ENCODE data around the gene PCDHB11. TPM values are rescaled to one million over a fixed set of nuclear protein-coding genes. Genes with fewer than 3 reads are reported as not detected.

Gene PCDHB11
- 0.16 and 0.69 TPM in 2 replicates for total RNA-seq

DNA sequence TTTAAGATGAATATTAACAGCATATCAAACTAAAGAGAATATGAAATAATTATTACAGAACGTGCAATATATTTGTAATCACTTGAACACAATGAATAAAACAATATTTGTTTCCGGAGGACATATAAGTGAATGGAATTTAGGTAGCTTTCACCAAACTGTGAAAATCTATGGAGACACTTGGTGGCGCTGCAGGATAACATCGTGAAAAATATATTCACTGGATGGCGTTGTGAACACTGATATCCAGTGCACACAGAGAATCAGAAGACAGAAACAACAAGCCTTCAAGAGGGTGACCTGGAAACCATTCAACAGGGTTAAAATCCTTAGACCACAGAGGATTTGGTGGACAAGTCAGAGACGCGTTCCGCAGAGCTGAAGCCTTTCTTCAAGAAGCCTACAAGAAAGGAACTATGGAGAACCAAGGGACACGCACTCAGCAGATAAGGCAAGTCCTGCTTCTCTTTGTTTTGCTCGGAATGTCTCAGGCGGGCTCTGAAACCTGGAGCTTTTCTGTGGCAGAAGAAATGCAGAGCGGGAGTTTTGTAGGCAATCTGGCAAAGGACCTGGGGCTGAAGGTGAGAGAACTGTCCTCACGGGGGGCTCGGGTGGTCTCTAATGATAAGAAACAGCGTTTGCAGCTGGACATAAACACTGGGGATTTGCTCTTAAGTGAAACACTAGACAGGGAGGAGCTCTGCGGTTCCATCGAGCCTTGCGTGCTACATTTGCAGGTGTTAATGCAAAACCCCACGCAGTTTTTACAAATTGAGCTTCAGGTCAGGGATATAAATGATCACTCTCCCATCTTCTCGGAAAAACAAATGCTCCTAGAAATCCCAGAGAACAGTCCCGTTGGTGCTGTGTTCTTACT is at the start of gene PCDHB11:
Gene PCDHB11 (plus strand): TSS at position 269 of the 877 bp plus-strand sequence. CDS start 148 bp downstream, at position 417.

GRCh38 chr5:141149812-141150211 is 49.6 kb upstream of the PCDHB11 start, which contains the start of gene PCDHB6:
Gene PCDHB6, plus strand, starts transcription at chr5:141150057. Its CDS starts 201 bp downstream, at chr5:141150258.

GRCh38 chr5:141172381-141173204 is 26.8 kb upstream of the PCDHB11 start, which contains the start of gene PCDHB7:
Gene PCDHB7, plus strand, starts transcription at chr5:141172644. Its CDS starts 192 bp downstream, at chr5:141172836.

DNA sequence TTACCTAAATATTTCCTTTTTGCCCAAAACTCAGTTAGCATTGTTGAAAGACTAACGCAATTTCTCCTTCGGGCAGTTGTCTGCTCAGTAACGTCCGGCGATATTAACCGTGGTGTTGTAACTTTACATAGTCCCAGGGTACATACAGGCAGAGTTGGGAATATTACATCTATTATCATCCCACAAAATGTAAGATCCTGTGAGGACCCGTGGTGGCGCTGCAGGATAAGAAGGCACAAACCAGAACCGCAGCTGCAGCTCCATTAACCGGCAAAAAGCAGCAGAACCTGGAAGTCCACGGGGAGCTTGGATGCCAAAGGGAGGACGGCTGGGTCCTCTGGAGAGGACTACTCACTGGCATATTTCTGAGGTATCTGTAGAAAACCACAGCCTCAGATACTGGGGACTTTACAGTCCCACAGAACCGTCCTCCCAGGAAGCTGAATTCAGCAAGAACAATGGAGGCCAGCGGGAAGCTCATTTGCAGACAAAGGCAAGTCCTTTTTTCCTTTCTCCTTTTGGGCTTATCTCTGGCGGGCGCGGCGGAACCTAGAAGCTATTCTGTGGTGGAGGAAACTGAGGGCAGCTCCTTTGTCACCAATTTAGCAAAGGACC is 21.7 kb upstream of the PCDHB11 start, which contains the start of gene PCDHB8:
Gene PCDHB8 (plus strand): TSS at position 214 of the 615 bp plus-strand sequence. CDS start 245 bp downstream, at position 459.

DNA sequence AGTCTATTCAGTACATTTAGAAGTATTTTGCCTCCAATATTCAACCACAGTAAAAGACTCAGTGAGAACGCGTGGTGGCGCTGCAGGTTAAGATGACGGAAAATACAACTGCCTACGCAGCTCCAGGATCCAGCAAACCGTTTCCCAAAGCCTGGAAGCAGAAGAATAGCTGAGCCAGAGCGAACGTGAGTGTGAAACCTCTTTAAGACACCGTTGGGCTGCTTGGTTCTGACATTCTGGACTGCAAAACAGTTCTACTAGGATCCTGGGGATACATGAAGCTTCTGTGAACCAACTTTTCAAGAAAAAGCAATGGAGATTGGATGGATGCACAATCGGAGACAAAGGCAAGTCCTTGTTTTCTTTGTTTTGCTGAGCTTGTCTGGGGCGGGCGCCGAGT is 17.2 kb upstream of the PCDHB11 start, which contains the start of gene PCDHB16:
Gene PCDHB16 (plus strand): TSS at position 140 of the 400 bp plus-strand sequence. CDS start 173 bp downstream, at position 313.

DNA sequence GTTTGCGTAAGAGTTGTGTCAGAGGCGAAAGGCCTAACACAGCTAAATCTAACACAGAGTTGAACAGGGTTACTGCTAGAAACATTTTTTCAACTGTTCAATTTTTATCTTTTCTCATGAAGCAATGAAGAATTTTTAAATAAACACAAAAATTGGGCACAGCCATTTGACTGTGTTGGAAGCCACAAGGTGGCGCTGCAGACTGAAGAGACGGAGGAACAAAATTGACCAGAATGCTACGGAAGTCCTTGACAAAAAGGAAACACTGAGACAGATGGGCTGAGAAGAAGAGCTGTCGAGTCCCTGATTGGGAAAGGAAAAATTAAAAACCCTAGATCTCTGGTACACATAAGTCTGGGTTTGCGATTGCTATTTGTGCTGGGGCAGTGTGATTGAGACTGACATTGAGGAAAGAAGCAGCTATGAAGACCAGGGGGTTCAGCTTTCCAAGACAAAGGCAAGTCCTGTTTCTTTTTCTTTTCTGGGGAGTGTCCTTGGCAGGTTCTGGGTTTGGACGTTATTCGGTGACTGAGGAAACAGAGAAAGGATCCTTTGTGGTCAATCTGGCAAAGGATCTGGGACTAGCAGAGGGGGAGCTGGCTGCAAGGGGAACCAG is 12.4 kb upstream of the PCDHB11 start, which contains the start of gene PCDHB9:
Gene PCDHB9 (plus strand): TSS at position 265 of the 616 bp plus-strand sequence. CDS start 158 bp downstream, at position 423.

GRCh38 chr5:141192110-141192725 is 7.2 kb upstream of the PCDHB11 start, which contains the start of gene PCDHB10:
Gene PCDHB10, plus strand, starts transcription at chr5:141192353. Its CDS starts 200 bp downstream, at chr5:141192553.

GRCh38 chr5:141208478-141208877 is 9.1 kb downstream of the PCDHB11 start, which contains the start of gene PCDHB12:
Gene PCDHB12, plus strand, starts transcription at chr5:141208719. Its CDS starts 189 bp downstream, at chr5:141208908.

DNA sequence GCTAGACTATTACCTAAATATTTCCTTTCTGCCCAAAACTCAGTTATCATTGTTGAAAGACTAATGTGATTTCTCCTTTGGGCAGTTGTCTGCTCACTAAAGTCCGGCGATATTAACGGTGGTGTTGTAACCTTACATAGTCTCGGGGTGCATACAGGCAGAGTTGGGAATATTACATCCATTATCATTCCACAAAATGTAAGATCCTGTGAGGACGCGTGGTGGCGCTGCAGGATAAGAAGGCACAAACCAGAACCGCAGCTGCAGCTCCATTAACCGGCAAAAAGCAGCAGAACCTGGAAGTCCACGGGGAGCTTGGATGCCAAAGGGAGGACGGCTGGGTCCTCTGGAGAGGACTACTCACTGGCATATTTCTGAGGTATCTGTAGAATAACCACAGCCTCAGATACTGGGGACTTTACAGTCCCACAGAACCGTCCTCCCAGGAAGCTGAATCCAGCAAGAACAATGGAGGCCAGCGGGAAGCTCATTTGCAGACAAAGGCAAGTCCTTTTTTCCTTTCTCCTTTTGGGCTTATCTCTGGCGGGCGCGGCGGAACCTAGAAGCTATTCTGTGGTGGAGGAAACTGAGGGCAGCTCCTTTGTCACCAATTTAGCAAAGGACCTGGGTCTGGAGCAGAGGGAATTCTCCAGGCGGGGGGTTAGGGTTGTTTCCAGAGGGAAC is 14.4 kb downstream of the PCDHB11 start, which contains the start of gene PCDHB13:
Gene PCDHB13 (plus strand): TSS at position 264 of the 684 bp plus-strand sequence. CDS start 205 bp downstream, at position 469.

DNA sequence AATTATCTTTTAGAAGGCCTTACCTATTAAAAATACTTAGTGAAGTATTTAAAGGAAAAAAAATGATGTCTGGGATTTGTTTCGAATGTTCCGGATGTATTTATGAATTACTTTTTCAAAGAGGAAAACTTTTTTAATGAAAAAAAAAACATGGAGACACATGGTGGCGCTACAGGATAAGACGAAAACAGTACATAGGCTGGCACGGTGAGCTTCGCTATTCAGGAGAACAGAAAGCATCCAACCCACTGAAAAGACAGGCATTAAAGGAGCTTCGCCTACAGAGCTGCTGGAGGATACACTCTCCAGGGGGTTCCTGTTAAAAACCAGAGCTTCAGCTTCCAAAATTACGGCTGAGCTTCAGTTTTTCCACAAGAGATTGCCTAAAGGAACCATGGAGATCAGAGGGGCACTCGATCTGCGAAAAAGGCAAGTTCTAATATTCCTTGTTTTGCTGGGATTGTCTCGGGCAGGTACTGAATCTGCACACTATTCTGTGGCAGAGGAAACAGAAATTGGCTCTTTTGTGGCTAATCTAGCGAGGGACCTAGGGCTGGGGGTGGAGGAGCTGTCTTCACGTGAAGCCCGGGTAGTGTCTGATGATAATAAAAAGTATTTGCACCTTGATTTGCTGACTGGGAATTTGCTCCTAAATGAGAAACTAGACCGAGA is 23.8 kb downstream of the PCDHB11 start, which contains the start of gene PCDHB14:
Gene PCDHB14 (plus strand): TSS at position 232 of the 672 bp plus-strand sequence. CDS start 163 bp downstream, at position 395.

GRCh38 chr5:141245250-141245717 is 45.9 kb downstream of the PCDHB11 start, which contains the start of gene PCDHB15:
Gene PCDHB15, plus strand, starts transcription at chr5:141245395. Its CDS starts 184 bp downstream, at chr5:141245579.

Other genes starting within 250 kb of the PCDHB11 start
- under 0.01 and 0.09 TPM in 2 replicates for gene PCDHAC2, start 233.2 kb upstream of the PCDHB11 start, total RNA-seq
- not detected in 2 replicates for gene PCDHB1, start 148.3 kb upstream of the PCDHB11 start, total RNA-seq
- gene PCDHB2, start 105.0 kb upstream of the PCDHB11 start, total RNA-seq, result 1.3 and 8.4 TPM in 2 replicates
- 0.16 and 0.52 TPM in 2 replicates for gene PCDHB3, start 99.2 kb upstream of the PCDHB11 start, total RNA-seq
- 0.94 TPM in 1 of 2 replicates, not detected in the other for gene PCDHB4, start 77.8 kb upstream of the PCDHB11 start, total RNA-seq
- 0.32 and 3.3 TPM in 2 replicates for gene PCDHB5, start 64.4 kb upstream of the PCDHB11 start, total RNA-seq
- gene PCDHB6, start 49.6 kb upstream of the PCDHB11 start, total RNA-seq, result 0.16 and 0.17 TPM in 2 replicates
- 0.32 and 0.60 TPM in 2 replicates for gene PCDHB7, start 27.0 kb upstream of the PCDHB11 start, total RNA-seq
- 0.32 and 0.69 TPM in 2 replicates for gene PCDHB8, start 21.8 kb upstream of the PCDHB11 start, total RNA-seq
- 0.16 and 2.1 TPM in 2 replicates for gene PCDHB16, start 17.2 kb upstream of the PCDHB11 start, total RNA-seq
- gene PCDHB9, start 12.5 kb upstream of the PCDHB11 start, total RNA-seq, result 0.16 and 0.69 TPM in 2 replicates
- 0.47 and 1.4 TPM in 2 replicates for gene PCDHB10, start 7.3 kb upstream of the PCDHB11 start, total RNA-seq
- 0.16 and 0.86 TPM in 2 replicates for gene PCDHB12, start 9.1 kb downstream of the PCDHB11 start, total RNA-seq
- 0.32 and 0.94 TPM in 2 replicates for gene PCDHB13, start 14.3 kb downstream of the PCDHB11 start, total RNA-seq
- gene PCDHB14, start 23.7 kb downstream of the PCDHB11 start, total RNA-seq, result 0.63 and 2.6 TPM in 2 replicates
- 0.32 and 0.60 TPM in 2 replicates for gene PCDHB15, start 45.8 kb downstream of the PCDHB11 start, total RNA-seq
- gene SLC25A2, start 104.4 kb downstream of the PCDHB11 start, total RNA-seq, result 0.32 TPM in 1 of 2 replicates, not detected in the other
- 67.1 and 89.5 TPM in 2 replicates for gene TAF7, start 121.2 kb downstream of the PCDHB11 start, total RNA-seq
- gene PCDHGA1, start 130.9 kb downstream of the PCDHB11 start, total RNA-seq, result 1.3 and 1.9 TPM in 2 replicates
- 2.3 and 4.9 TPM in 2 replicates for gene PCDHGA2, start 139.1 kb downstream of the PCDHB11 start, total RNA-seq
- 1.0 and 1.9 TPM in 2 replicates for gene PCDHGA3, start 144.2 kb downstream of the PCDHB11 start, total RNA-seq
- 1.5 and 3.8 TPM in 2 replicates for gene PCDHGB1, start 150.5 kb downstream of the PCDHB11 start, total RNA-seq
- gene PCDHGA4, start 155.4 kb downstream of the PCDHB11 start, total RNA-seq, result 1.1 and 4.7 TPM in 2 replicates
- gene PCDHGB2, start 160.4 kb downstream of the PCDHB11 start, total RNA-seq, result 3.0 and 4.1 TPM in 2 replicates
- gene PCDHGA5, start 164.5 kb downstream of the PCDHB11 start, total RNA-seq, result 1.6 and 2.0 TPM in 2 replicates
- 5.1 and 5.4 TPM in 2 replicates for gene PCDHGB3, start 170.6 kb downstream of the PCDHB11 start, total RNA-seq
- gene PCDHGA6, start 174.3 kb downstream of the PCDHB11 start, total RNA-seq, result 2.4 and 3.9 TPM in 2 replicates
- gene PCDHGA7, start 183.1 kb downstream of the PCDHB11 start, total RNA-seq, result 5.7 and 11.5 TPM in 2 replicates
- gene PCDHGB4, start 188.1 kb downstream of the PCDHB11 start, total RNA-seq, result 26.7 and 34.0 TPM in 2 replicates
- 3.5 and 4.4 TPM in 2 replicates for gene PCDHGA8, start 193.0 kb downstream of the PCDHB11 start, total RNA-seq
- 33.0 and 33.1 TPM in 2 replicates for gene PCDHGB5, start 198.3 kb downstream of the PCDHB11 start, total RNA-seq
- 2.9 and 3.8 TPM in 2 replicates for gene PCDHGA9, start 203.2 kb downstream of the PCDHB11 start, total RNA-seq
- gene PCDHGB6, start 208.4 kb downstream of the PCDHB11 start, total RNA-seq, result 3.0 and 3.7 TPM in 2 replicates
- gene PCDHGA10, start 213.4 kb downstream of the PCDHB11 start, total RNA-seq, result 2.3 and 7.1 TPM in 2 replicates
- gene PCDHGB7, start 218.1 kb downstream of the PCDHB11 start, total RNA-seq, result 5.2 and 9.9 TPM in 2 replicates
- 7.0 and 12.0 TPM in 2 replicates for gene PCDHGA11, start 221.4 kb downstream of the PCDHB11 start, total RNA-seq
- gene PCDHGA12, start 230.9 kb downstream of the PCDHB11 start, total RNA-seq, result 7.4 and 15.8 TPM in 2 replicates